Bronchial epithelial cell (primary cell): ENCODE measurements around the gene DHODH. TPM values are rescaled to one million over a fixed set of nuclear protein-coding genes. Genes with fewer than 3 reads are reported as not detected.

Source experiments
- DNase-seq: peaks from one replicate; pipeline ENCODE4 v3.0.0-alpha.2; 2010; ENCODE audit warnings: low read depth
- FAIRE-seq: peaks from 2 replicates; lab custom pipeline; 2011; peaks lifted over from hg19 to GRCh38; lab: Jason Lieb, UNC
- H3K27me3 ChIP-seq: 2 replicates; pipeline ENCODE4 v1.5.1; 2011; ENCODE audit warnings: low read length; ENCODE audit not compliant: control insufficient read depth, insufficient read depth
- H3K36me3 ChIP-seq: 2 replicates; pipeline ENCODE4 v1.5.1; 2011; ENCODE audit warnings: low read length; ENCODE audit not compliant: control insufficient read depth, insufficient read depth
- H3K4me3 ChIP-seq: 2 replicates; pipeline ENCODE4 v1.5.1; 2011; ENCODE audit warnings: mild to moderate bottlenecking, low read depth, low read length, control low read depth
- CTCF ChIP-seq: IDR thresholded peaks from 2 replicates; pipeline ENCODE4 v1.5.1; 2011; ENCODE audit warnings: mild to moderate bottlenecking, moderate library complexity, low read length, control low read depth, inconsistent platforms; ENCODE audit not compliant: insufficient read depth, severe bottlenecking
- total RNA-seq: library from RNA; depleted of rRNA; stranded (reverse); fragments of >200 nt; gene quantifications from 2 replicates; pipeline ENCODE4 v1.2.1, GENCODE V29; 2014

DHODH gene
- total RNA-seq, 1 donor from 2014 or later: 11.1 TPM

- H3K36me3 ChIP-seq: peaks cover 3% of the 10 kb centered on the region
- TF ChIP-seq CTCF: no peak
- no peak overlapping the region for H3K4me3 ChIP-seq
- DNase-seq (no peak), FAIRE-seq (no peak)
- no peaks in the 10 kb centered on the region for H3K27me3 ChIP-seq
Measured at GRCh38 chr16:72025404-72026114, 17.0 kb downstream of the DHODH start.

GRCh38 chr16:72027669-72028378 lies 19.3 kb downstream of the DHODH start:
- FAIRE-seq: no peak
- no peak for DNase-seq
- no peak for TF ChIP-seq CTCF
- no peaks in the 10 kb centered on the region for H3K27me3 ChIP-seq
- no peak overlapping the region for H3K4me3 ChIP-seq
- H3K36me3 ChIP-seq: peaks cover 2% of the 10 kb centered on the region

GRCh38 chr16:72029567-72030271 lies 21.2 kb downstream of the DHODH start:
- TF ChIP-seq CTCF: no peak
- Histone ChIP-seq H3K27me3 (no peaks in the 10 kb centered on the region), H3K4me3 (no peak overlapping the region), H3K36me3 (no peaks in the 10 kb centered on the region)
- no peak for DNase-seq
- no peak for FAIRE-seq

GRCh38 chr16:72033437-72033836 lies 24.9 kb downstream of the DHODH start:
- Histone ChIP-seq H3K36me3 (no peaks in the 10 kb centered on the region), H3K4me3 (no peak overlapping the region), H3K27me3 (no peaks in the 10 kb centered on the region)
- TF ChIP-seq CTCF: no peak
- DNase-seq: no peak
- no peak for FAIRE-seq

- Histone ChIP-seq H3K27me3 (no peaks in the 10 kb centered on the region), H3K36me3 (no peaks in the 10 kb centered on the region), H3K4me3 (no peak overlapping the region)
- FAIRE-seq: no peak
- TF ChIP-seq CTCF: no peak
- no peak for DNase-seq
Measured at GRCh38 chr16:72036098-72036497, 27.6 kb downstream of the DHODH start.
